SJCRH30 (cell line): ENCODE data around the gene KCNIP4. TPM values are rescaled to one million over a fixed set of nuclear protein-coding genes. Genes with fewer than 3 reads are reported as not detected.
A peak's percentile ranks its signal among the peaks of the same experiment; 100 is the strongest.

Experiments used
- DNase-seq, 2 experiments: peaks; one replicate each; pipeline ENCODE4 v3.0.0-alpha.2; 2015 to 2020
- H3K27ac ChIP-seq: fragments of 250-450 bp; sonication (Bioruptor Pico); 2 replicates; pipeline ENCODE4 v1.5.1; 2020; ENCODE audit warnings: mild to moderate bottlenecking, moderate library complexity
- H3K27me3 ChIP-seq: fragments of 250-450 bp; sonication (Bioruptor Pico); 2 replicates; pipeline ENCODE4 v1.5.1; 2020; ENCODE audit warnings: mild to moderate bottlenecking, moderate library complexity
- H3K36me3 ChIP-seq: fragments of 250-450 bp; sonication (Bioruptor Pico); 2 replicates; pipeline ENCODE4 v1.5.1; 2020; ENCODE audit warnings: mild to moderate bottlenecking, moderate library complexity
- H3K4me1 ChIP-seq: fragments of 250-450 bp; sonication (Bioruptor Pico); 2 replicates; pipeline ENCODE4 v1.5.1; 2020; ENCODE audit warnings: mild to moderate bottlenecking, moderate library complexity
- H3K4me3 ChIP-seq: fragments of 250-450 bp; sonication (Bioruptor Pico); 2 replicates; pipeline ENCODE4 v1.5.1; 2020; ENCODE audit warnings: mild to moderate bottlenecking, moderate library complexity
- H3K9me3 ChIP-seq: fragments of 250-450 bp; sonication (Bioruptor Pico); replicated peaks from 2 replicates; pipeline ENCODE4 v1.5.1; 2020; ENCODE audit warnings: mild to moderate bottlenecking, moderate library complexity
- total RNA-seq: library from RNA; depleted of rRNA; stranded (reverse); fragments of >200 nt; shearing (Covaris generic); gene quantifications from 2 replicates; pipeline ENCODE4 v1.2.3, GENCODE V29; 2014

KCNIP4 gene
- total RNA-seq, 1 experiment from 2014 or later, result 0.67 TPM

DNA sequence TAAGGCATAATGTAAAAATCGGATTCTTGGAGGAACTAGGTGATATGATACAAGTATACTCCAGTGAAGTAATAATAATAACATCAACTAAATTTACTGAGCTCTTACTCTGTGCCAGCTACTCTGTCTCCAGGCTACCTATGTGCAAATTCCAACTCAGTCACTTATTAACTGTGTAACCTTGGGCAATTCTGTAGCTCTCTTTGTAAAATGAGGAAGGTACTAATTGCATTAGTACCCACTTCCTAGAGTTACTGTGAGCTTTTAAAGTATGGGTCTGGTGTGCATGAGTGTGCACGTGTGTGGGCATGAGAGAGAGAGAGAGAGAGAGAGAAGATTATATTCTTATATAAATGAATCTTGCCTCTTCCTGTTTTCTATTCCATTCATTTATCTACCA is 169.9 kb downstream of the KCNIP4 start:
- DNase-seq, result no peak
- H3K36me3 ChIP-seq, result no peaks in the 10 kb centered on the region
- no peaks in the 10 kb centered on the region for H3K9me3 ChIP-seq
- no peak overlapping the region for H3K4me3 ChIP-seq
- H3K27me3 ChIP-seq, result no peaks in the 10 kb centered on the region
- peaks cover 28% of the 10 kb centered on the region for H3K4me1 ChIP-seq
- H3K27ac ChIP-seq, result no peak overlapping the region

GRCh38 chr4:21775703-21776102 is 172.9 kb downstream of the KCNIP4 start:
- Histone ChIP-seq H3K27ac (no peak overlapping the region), H3K27me3 (no peaks in the 10 kb centered on the region), H3K4me3 (no peak overlapping the region), H3K9me3 (no peaks in the 10 kb centered on the region), H3K36me3 (no peaks in the 10 kb centered on the region), H3K4me1 (peaks cover 32% of the 10 kb centered on the region)
- DNase-seq, result peak; percentile 45 to 58

DNA sequence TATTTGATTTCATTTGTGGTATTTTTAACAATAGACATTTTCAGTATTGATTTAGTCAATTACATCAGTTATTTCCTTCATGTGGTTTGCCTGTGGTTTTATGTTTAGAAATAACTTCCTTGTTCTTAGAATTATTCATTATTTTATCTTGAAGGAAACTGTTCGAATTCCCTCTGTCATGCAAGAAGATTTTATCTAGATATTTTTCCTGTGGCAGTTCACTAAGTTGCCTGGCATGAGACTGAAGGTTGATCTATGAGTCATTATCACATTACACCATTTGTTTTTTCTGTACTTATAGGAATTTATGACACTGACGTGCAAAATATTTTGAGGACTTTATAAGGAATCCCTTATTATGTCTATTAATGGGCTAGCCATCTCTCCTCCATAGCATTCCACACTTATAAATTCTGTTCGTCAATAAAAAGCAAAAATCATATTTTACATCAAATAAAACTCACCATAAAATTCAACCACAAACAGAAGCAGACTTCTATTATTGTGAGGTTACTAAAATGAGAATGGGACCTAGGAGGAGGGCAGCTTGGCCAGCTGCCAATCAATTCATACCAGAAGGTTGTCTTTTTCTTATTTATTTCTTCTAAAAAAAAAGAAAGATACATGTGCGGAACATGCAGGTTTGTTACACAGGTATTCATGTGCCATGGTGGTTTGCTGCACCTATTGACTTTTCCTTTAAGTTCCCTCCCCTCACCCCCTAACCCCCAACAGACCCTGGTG is 179.0 kb downstream of the KCNIP4 start:
- Histone ChIP-seq H3K27me3 (no peaks in the 10 kb centered on the region), H3K4me1 (peaks cover 21% of the 10 kb centered on the region), H3K27ac (no peak overlapping the region), H3K36me3 (no peaks in the 10 kb centered on the region), H3K4me3 (no peak overlapping the region), H3K9me3 (no peaks in the 10 kb centered on the region)
- DNase-seq, result peak in 1 of 2 experiments; percentile 39

GRCh38 chr4:21768349-21769310 is 179.9 kb downstream of the KCNIP4 start:
- Histone ChIP-seq H3K4me1 (peaks cover 20% of the 10 kb centered on the region), H3K36me3 (no peaks in the 10 kb centered on the region), H3K9me3 (no peaks in the 10 kb centered on the region), H3K27ac (no peak overlapping the region), H3K27me3 (no peaks in the 10 kb centered on the region), H3K4me3 (no peak overlapping the region)
- DNase-seq, result peak; percentile 20 to 75

DNA sequence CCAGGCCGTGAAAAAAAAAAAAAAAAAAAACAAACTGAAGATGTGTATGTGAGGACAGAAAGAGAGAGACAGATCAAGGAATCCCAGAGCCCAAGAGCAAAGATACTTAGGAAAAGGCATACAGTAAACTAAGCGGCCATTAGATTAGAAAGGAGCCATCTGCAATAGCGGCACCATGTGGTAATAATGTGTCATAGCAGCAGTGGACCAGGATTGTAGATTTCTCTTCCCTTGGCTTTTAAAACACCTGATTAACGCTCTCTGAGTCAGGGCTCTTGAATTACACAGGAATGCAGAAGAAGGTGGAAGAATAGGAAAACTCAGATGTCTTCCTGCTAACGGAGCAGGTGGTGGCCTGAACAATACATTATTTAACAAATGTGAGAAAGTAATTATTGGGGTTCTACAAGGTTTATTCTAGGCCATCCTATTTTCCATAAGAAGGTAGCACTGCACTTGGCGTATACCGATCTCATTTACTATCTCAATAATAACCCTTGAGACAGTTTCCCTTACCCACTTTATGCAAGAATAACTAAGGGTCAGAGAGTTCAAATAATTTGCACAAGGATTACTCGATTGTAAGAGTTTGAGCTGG is 182.7 kb downstream of the KCNIP4 start:
- Histone ChIP-seq H3K4me3 (no peak overlapping the region), H3K4me1 (peaks cover 9% of the 10 kb centered on the region), H3K27me3 (no peaks in the 10 kb centered on the region), H3K27ac (no peak overlapping the region), H3K9me3 (no peaks in the 10 kb centered on the region), H3K36me3 (no peaks in the 10 kb centered on the region)
- DNase-seq, result peak; percentile 23 to 82

DNA sequence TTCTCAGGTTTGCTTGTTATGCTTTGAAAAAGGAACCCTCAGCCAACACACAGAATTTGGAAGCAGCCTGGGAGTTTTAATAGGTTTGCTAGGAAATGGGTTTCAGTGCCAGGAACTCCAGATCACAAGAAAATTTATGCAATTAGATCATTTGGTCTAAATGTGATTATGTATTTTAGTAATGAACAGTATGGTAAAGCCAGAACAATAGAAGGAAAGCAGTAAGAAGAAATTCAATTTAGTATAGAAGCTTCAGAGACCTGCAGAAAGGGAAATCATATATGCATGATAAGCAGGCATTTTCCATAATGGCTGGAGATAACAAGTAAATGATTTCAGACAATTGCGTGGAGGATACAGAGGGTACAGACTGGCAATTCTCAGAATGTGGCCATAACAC is 184.7 kb downstream of the KCNIP4 start:
- Histone ChIP-seq H3K27me3 (no peaks in the 10 kb centered on the region), H3K9me3 (no peaks in the 10 kb centered on the region), H3K36me3 (no peaks in the 10 kb centered on the region), H3K27ac (no peak overlapping the region), H3K4me1 (peaks cover 2% of the 10 kb centered on the region; the same call in 1 of the 2 replicates), H3K4me3 (no peak overlapping the region)
- no peak for DNase-seq

GRCh38 chr4:21757248-21757647 is 191.3 kb downstream of the KCNIP4 start:
- Histone ChIP-seq H3K4me3 (no peak overlapping the region), H3K36me3 (no peaks in the 10 kb centered on the region), H3K27ac (no peak overlapping the region), H3K9me3 (no peaks in the 10 kb centered on the region), H3K4me1 (no peaks in the 10 kb centered on the region; the same call in 1 of the 2 replicates), H3K27me3 (no peaks in the 10 kb centered on the region)
- DNase-seq, result no peak

- no peak overlapping the region for H3K4me3 ChIP-seq
- no peaks in the 10 kb centered on the region for H3K27me3 ChIP-seq
- no peak for DNase-seq
- no peaks in the 10 kb centered on the region for H3K4me1 ChIP-seq
- H3K9me3 ChIP-seq, result no peaks in the 10 kb centered on the region
- H3K36me3 ChIP-seq, result no peaks in the 10 kb centered on the region
- H3K27ac ChIP-seq, result no peak overlapping the region
Observed at GRCh38 chr4:21753084-21753760, 195.3 kb downstream of the KCNIP4 start.

DNA sequence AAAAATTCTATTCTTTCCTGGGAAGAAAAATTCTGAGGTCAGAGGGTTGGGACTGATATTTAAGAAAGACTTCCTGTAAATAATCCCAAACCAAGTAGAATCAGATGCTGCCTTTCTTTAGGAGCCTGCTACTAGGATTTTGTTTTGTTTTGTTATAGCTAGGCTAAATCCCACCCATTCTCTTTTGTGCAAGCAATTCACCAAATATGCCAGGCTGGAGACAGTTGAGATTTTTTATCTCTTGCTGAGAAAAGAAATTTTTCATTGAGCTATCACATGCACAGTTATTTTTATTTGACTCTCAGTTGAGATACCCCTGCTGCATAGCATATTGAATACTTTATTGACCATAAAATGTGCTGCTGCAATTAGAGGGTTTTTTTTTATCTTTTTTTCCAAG is 196.0 kb downstream of the KCNIP4 start:
- H3K4me1 ChIP-seq, result no peaks in the 10 kb centered on the region
- H3K36me3 ChIP-seq, result no peaks in the 10 kb centered on the region
- no peak overlapping the region for H3K27ac ChIP-seq
- no peaks in the 10 kb centered on the region for H3K27me3 ChIP-seq
- H3K9me3 ChIP-seq, result no peaks in the 10 kb centered on the region
- no peak for DNase-seq
- no peak overlapping the region for H3K4me3 ChIP-seq

DNA sequence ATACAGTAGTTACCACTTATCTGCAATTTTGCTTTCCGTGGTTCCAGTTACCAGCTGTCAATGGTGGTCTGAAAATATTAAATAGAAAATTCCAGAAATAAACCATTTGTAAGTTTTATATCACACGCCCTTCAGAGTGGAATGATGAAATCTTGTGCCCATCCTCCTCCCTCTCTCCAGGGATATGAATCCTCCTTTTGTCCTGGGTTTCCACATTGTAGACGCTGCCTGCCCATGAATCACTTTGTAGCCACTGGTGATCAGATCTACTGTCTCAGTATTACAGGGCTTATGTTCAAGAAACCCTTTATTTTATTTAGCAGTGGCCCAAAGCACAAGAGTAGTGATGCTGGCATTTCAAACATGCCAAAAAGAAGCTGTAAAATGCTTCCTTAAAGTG is 198.6 kb downstream of the KCNIP4 start:
- H3K27me3 ChIP-seq, result 0 out of 2 replicates have a peak, but pooled peaks cover 6% of the 10 kb centered on the region
- no peaks in the 10 kb centered on the region for H3K9me3 ChIP-seq
- H3K4me1 ChIP-seq, result no peaks in the 10 kb centered on the region
- DNase-seq, result no peak
- no peak overlapping the region for H3K27ac ChIP-seq
- no peak overlapping the region for H3K4me3 ChIP-seq
- no peaks in the 10 kb centered on the region; the same call in 1 of the 2 replicates for H3K36me3 ChIP-seq

DNA sequence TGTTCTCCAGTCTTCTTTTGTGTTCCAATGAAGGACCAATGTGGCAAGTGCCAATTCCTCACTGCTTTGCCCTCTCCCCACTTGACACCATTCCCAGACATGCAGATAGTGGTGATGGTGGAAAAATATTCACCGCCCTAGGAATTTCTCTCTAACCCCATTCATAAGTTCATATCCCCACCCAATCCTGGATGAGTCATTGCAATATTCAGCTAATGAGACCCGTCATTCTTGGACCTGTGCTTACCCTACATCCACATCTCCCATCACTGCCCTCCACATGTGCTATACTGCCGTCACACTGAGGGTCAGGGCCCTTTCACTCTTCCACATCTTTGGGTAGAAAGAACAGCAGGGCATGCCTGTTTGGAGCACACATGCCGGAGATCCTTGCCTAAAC is 199.2 kb downstream of the KCNIP4 start:
- H3K4me1 ChIP-seq, result no peaks in the 10 kb centered on the region
- H3K27me3 ChIP-seq, result 0 out of 2 replicates have a peak, but pooled peaks cover 6% of the 10 kb centered on the region
- H3K36me3 ChIP-seq, result no peaks in the 10 kb centered on the region; the same call in 1 of the 2 replicates
- H3K9me3 ChIP-seq, result no peaks in the 10 kb centered on the region
- DNase-seq, result no peak
- H3K4me3 ChIP-seq, result no peak overlapping the region
- H3K27ac ChIP-seq, result no peak overlapping the region

DNA sequence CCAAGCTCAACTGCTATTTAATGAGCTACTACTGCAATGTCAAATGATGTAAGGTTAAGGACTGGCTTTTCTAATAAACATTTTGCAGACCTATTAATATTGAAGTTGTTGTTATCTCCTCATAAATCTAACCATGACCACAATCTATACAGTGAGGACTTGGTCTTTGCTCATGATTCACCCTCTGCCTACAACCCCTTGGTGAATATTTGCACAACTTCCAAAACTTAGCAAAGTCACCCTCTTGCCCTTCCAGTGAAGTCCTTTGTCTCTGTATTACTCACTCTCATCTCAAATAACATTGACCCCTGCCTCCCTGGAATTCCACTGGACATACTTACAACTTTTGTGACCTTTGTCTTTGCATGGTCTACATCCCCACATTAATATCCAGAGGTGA is 204.5 kb downstream of the KCNIP4 start:
- Histone ChIP-seq H3K27me3 (0 out of 2 replicates have a peak, but pooled peaks cover 6% of the 10 kb centered on the region), H3K4me3 (no peak overlapping the region), H3K9me3 (no peaks in the 10 kb centered on the region), H3K36me3 (no peaks in the 10 kb centered on the region; the same call in 1 of the 2 replicates), H3K4me1 (no peaks in the 10 kb centered on the region), H3K27ac (no peak overlapping the region)
- no peak for DNase-seq

DNA sequence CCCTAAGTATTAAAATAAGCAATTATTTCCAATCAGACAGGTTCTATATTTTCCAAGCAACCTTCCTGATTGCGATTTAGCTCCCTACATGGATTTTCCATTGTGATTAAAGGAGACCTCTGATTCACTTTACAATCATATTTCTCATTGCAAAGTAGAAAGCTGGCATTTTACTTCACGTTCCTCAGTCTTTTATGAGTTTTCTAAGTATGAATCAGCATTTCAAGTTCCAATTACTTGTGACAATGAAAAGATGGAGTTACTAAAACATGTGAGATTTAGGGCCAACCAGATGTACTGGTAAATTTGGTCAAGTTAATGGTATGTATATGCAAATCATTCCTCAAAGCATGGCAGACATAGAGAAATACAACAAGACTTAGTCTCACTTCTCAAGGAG is 206.2 kb downstream of the KCNIP4 start:
- Histone ChIP-seq H3K4me1 (no peaks in the 10 kb centered on the region), H3K27me3 (0 out of 2 replicates have a peak, but pooled peaks cover 6% of the 10 kb centered on the region), H3K4me3 (no peak overlapping the region), H3K27ac (no peak overlapping the region), H3K36me3 (no peaks in the 10 kb centered on the region; the same call in 1 of the 2 replicates), H3K9me3 (no peaks in the 10 kb centered on the region)
- DNase-seq, result no peak

- H3K4me1 ChIP-seq, result no peaks in the 10 kb centered on the region
Observed at GRCh38 chr4:21738821-21739220, 209.8 kb downstream of the KCNIP4 start.

More at GRCh38 chr4:21738821-21739220, 209.8 kb downstream of the KCNIP4 start:
- H3K27me3 ChIP-seq, result no peaks in the 10 kb centered on the region
- no peak overlapping the region for H3K4me3 ChIP-seq
- H3K27ac ChIP-seq, result no peak overlapping the region
- no peak for DNase-seq
- H3K9me3 ChIP-seq, result no peaks in the 10 kb centered on the region
- no peaks in the 10 kb centered on the region for H3K36me3 ChIP-seq
